SU-DHL-6 (cell line): ENCODE measurements around the gene RPUSD2.

Experiments used
- CTCF ChIP-seq: fragments of 200-600 bp; sonication (generic); IDR thresholded peaks from one replicate; pipeline ENCODE4 v1.5.1; 2017; ENCODE audit warnings: antibody characterized with exemption, mild to moderate bottlenecking, low read length, moderate library complexity; ENCODE audit not compliant: insufficient read depth, poor library complexity, severe bottlenecking
- EZH2phosphoT487 ChIP-seq: fragments of 200-600 bp; sonication (generic), shearing (Covaris generic); conservative IDR thresholded peaks from 2 replicates; pipeline ENCODE4 v1.6.1; 2018; ENCODE audit warnings: mild to moderate bottlenecking, antibody characterized with exemption, low read length, moderate library complexity, mixed read lengths

GRCh38 chr15:40575113-40575512 lies 6.0 kb downstream of the RPUSD2 start:
- no peak for TF ChIP-seq CTCF
- TF ChIP-seq EZH2phosphoT487, result no peak
